Sigmoid colon (tissue), 7 donors: ENCODE data around the gene SERHL2. TPM values are rescaled to one million over a fixed set of nuclear protein-coding genes. Genes with fewer than 3 reads are reported as not detected.

Experiments
- DNase-seq: peaks from one replicate; pipeline ENCODE4 v3.0.0-alpha.2; 2019
- H3K27ac ChIP-seq, 4 donors: fragments of 200-600 bp; sonication (generic); one replicate each; pipeline ENCODE4 v1.5.1; 2016 to 2019; ENCODE audit warnings: mild to moderate bottlenecking in 1 of 4
- H3K27me3 ChIP-seq, 3 donors: fragments of 200-600 bp; sonication (generic); one replicate each; pipeline ENCODE4 v1.5.1; 2019; ENCODE audit warnings: mild to moderate bottlenecking in 1 of 3
- H3K36me3 ChIP-seq, 4 donors: fragments of 200-600 bp; sonication (generic); one replicate each; pipeline ENCODE4 v1.5.1; 2016 to 2019
- H3K4me1 ChIP-seq, 4 donors: fragments of 200-600 bp; sonication (generic); one replicate each; pipeline ENCODE4 v1.5.1; 2017 to 2019
- H3K4me3 ChIP-seq, 4 donors: fragments of 200-600 bp; sonication (generic); one replicate each; pipeline ENCODE4 v1.5.1; 2017 to 2019; ENCODE audit warnings: mild to moderate bottlenecking in 2 of 4, moderate library complexity in 1 of 4
- H3K9me3 ChIP-seq, 4 donors: fragments of 200-600 bp in 3 of 4; sonication (generic) in 3 of 4; one replicate each; pipeline versions ENCODE4 v1.5.1 to v1.6.1; 2013 to 2019
- EP300 ChIP-seq, 4 donors: sonication (generic); formaldehyde crosslinking; IDR thresholded peaks; one replicate each; pipeline ENCODE4 v1.6.1; 2017; ENCODE audit warnings: antibody characterized with exemption in 4 of 4
- POLR2A ChIP-seq, 2 donors: fragments of 450-650 bp; IDR thresholded peaks; one replicate each; pipeline ENCODE4 v1.6.1; 2016; ENCODE audit warnings: antibody characterized with exemption in 2 of 2, mild to moderate bottlenecking in 2 of 2, moderate library complexity in 2 of 2
- POLR2AphosphoS5 ChIP-seq, 4 donors: sonication (generic); formaldehyde crosslinking; IDR thresholded peaks; one replicate each; pipeline ENCODE4 v1.6.1; 2017; ENCODE audit warnings: antibody characterized with exemption in 4 of 4
- WGBS, 2 donors: extraction: QIAGEN DNeasy Blood & Tissue Kit; methylation state at CpG; one replicate each; pipeline ENCODE4 v1.1.7; 2013; 5-methylcytosine and 5-hydroxymethylcytosine counted together
- intact Hi-C: fragments of 100-400 bp; cut with DNase I; formaldehyde crosslinking; loops from one replicate; pipeline ENCODE4 v1.15.1; 2023
- polyA plus RNA-seq, 3 donors: library from polyadenylated mRNA; stranded (reverse); fragments of 200-250 nt; gene quantifications; one replicate each; pipeline ENCODE4 v1.2.3, GENCODE V29; 2013
- total RNA-seq, 4 donors: library from RNA; depleted of rRNA; stranded (reverse); fragments of >200 nt; gene quantifications; one replicate each; pipeline ENCODE4 v1.1.0, GENCODE V29; 2016
- TF ChIP-seq, protein P1 (sequence below), 4 experiments: fragments of 450-650 bp in 3 of 4; fragments of 200-600 bp in 1 of 4; IDR thresholded peaks; one replicate each; pipeline ENCODE4 v1.5.1; 2016 to 2019; ENCODE audit warnings: antibody characterized with exemption in 4 of 4, mild to moderate bottlenecking in 3 of 4, moderate library complexity in 2 of 4
- donor health status: healthy with polysubstance abuse.
- donor health status: Bipolar disorder and iron deficiency.
- donor health status: healthy.

SERHL2 gene
- total and polyA plus RNA-seq, 7 donors = 0.92 to 6.1 (median 2.8) TPM

DNA sequence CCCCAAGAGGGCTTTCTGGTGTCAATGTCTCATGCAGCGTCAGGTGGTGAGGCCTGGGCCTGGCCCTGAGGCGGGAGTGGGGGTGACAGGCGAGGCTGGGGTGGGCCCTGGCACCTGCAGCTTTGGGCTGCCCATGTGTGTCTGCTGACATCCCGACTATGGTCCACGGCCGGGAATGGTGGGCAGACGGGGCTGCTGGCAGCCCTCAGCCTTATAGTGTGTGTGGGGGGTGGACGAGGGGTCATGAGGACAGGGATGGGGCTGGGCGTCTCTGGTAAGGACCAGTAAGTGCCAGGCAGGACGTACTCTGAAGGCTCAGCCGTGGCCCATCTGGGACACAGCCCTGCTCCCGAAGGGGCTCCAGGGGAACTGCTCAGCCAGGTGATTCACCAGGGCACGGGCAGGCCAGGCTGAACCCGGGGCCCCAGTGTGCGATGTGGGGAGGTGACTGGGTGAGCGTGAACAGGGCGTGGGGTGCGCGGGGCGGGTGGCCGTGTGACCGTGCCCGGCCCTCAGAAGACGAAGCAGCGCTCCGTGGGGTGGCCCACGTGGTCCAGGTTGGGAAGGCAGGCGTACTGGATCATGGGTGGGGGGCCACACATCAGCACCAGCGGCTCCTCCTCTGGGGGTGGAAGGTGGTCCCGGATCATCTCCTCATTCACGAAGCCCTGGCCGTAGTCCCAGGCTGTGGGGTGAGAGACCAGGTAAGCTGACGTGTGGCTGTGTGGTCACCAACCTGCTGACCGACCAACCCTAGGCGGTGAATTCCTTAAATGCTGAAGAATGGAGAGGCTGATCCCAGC lies 65.7 kb downstream of the SERHL2 start:
- DNase-seq = no peak
- H3K4me1 ChIP-seq = peaks cover 2 to 58% (median 47%) of the 10 kb centered on the region in 4 donors
- no peaks in the 10 kb centered on the region for H3K9me3 ChIP-seq
- no peak overlapping the region for H3K4me3 ChIP-seq
- WGBS, 2 donors = 92 to 94% methylated on average over 35 of the region's 35 CpGs
- intact Hi-C loops = loop anchor here (2.0 to 5.0 kb wide), 3 partner anchors 25 to 238 kb away; partner anchors contain the start of gene ARFGAP3
- H3K27me3 ChIP-seq = no peaks in the 10 kb centered on the region
- H3K27ac ChIP-seq = peak overlapping the region; percentile 73 to 80 (median 78)
- TF ChIP-seq, protein P1, sequence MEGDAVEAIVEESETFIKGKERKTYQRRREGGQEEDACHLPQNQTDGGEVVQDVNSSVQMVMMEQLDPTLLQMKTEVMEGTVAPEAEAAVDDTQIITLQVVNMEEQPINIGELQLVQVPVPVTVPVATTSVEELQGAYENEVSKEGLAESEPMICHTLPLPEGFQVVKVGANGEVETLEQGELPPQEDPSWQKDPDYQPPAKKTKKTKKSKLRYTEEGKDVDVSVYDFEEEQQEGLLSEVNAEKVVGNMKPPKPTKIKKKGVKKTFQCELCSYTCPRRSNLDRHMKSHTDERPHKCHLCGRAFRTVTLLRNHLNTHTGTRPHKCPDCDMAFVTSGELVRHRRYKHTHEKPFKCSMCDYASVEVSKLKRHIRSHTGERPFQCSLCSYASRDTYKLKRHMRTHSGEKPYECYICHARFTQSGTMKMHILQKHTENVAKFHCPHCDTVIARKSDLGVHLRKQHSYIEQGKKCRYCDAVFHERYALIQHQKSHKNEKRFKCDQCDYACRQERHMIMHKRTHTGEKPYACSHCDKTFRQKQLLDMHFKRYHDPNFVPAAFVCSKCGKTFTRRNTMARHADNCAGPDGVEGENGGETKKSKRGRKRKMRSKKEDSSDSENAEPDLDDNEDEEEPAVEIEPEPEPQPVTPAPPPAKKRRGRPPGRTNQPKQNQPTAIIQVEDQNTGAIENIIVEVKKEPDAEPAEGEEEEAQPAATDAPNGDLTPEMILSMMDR (IDR thresholded peaks at IDR 0.05) = no peak
- no peak for TF ChIP-seq POLR2A (IDR thresholded peaks at IDR 0.05)
- TF ChIP-seq POLR2AphosphoS5 (IDR thresholded peaks at IDR 0.05) = no peak
- TF ChIP-seq EP300 (IDR thresholded peaks at IDR 0.05) = no peak
- peaks cover 0 to 39% (median 20%) of the 10 kb centered on the region in 4 donors for H3K36me3 ChIP-seq

DNA sequence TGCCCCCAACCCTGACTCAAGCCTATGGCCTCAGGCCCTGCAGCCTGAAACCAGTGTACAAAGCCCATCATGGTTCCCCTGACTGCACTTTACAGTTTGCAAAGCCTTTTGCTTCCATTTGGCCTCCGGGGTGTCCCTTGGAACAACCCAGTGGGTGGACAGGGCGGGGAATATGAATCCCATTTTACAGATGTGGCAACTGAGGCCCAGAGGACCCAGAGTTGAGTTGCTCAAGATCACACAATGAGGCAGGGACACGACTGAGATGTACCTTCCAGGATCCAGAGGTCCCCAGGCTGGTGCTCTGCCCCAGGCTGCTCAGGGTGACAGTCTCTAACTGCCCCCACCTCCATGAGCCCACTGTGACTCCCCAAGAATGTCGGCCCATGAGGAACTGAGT lies 66.3 kb downstream of the SERHL2 start:
- H3K27ac ChIP-seq = peak overlapping the region; percentile 73 to 80 (median 78)
- H3K4me1 ChIP-seq = peaks cover 2 to 58% (median 47%) of the 10 kb centered on the region in 4 donors
- H3K36me3 ChIP-seq = peaks cover 0 to 45% (median 24%) of the 10 kb centered on the region in 4 donors
- 77 to 90% methylated on average over 4 of the region's 4 CpGs for WGBS, 2 donors
- intact Hi-C loops = loop anchor here (2.0 to 5.0 kb wide), 2 partner anchors 25 to 237 kb away; partner anchors contain the start of gene ARFGAP3
- TF ChIP-seq POLR2AphosphoS5 (IDR thresholded peaks at IDR 0.05) = no peak
- TF ChIP-seq, protein P1 (IDR thresholded peaks at IDR 0.05) = no peak
- H3K27me3 ChIP-seq = no peaks in the 10 kb centered on the region
- no peaks in the 10 kb centered on the region for H3K9me3 ChIP-seq
- DNase-seq = no peak
- H3K4me3 ChIP-seq = no peak overlapping the region

DNA sequence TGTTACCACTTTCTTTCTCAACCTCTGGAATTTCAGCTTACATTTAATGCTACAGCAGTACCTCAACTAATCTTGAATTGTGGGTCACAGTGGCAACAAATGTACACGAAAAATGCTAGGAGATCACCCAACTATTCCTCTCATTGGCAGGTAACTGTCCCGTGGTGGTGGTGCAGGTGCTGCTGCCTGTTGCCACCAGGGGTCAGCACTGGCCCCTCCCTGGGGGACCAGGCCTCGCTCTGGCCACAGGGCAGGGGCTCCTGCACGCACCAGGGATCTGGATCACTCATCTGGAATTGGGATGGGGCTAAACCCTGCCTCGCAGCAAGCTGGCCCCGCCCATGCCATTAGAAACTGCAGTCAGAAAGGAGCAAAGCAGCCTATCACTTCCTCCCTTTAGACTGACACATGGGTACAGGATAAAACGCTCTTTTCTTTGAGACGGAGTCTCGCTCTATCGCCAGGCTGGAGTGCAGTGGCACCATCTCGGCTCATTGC lies 67.8 kb downstream of the SERHL2 start:
- WGBS, 2 donors = 29 to 52% methylated on average over 11 of the region's 11 CpGs
- Histone ChIP-seq H3K9me3 (no peaks in the 10 kb centered on the region), H3K27ac (peak overlapping the region; percentile 73 to 80 (median 78)), H3K36me3 (peaks cover 7 to 60% (median 32%) of the 10 kb centered on the region in 4 donors), H3K4me1 (peaks cover 0 to 45% (median 34%) of the 10 kb centered on the region in 4 donors), H3K4me3 (no peak overlapping the region), H3K27me3 (no peaks in the 10 kb centered on the region)
- intact Hi-C loops = loop anchor here (2.0 to 5.0 kb wide), 2 partner anchors 23 to 236 kb away; partner anchors contain the start of gene ARFGAP3
- no peak for DNase-seq
- TF ChIP-seq EP300 (IDR thresholded peaks at IDR 0.05) = no peak
- no peak for TF ChIP-seq POLR2AphosphoS5 (IDR thresholded peaks at IDR 0.05)
- TF ChIP-seq, protein P1 (IDR thresholded peaks at IDR 0.05) = peak; percentile 63 to 89 (median 86)

GRCh38 chr22:42622061-42622710 lies 68.4 kb downstream of the SERHL2 start:
- peaks cover 0 to 41% (median 31%) of the 10 kb centered on the region in 4 donors for H3K4me1 ChIP-seq
- intact Hi-C loops = loop anchor here (5.0 kb wide), 1 partner anchor 235 kb away; the partner anchor contains the start of gene ARFGAP3
- WGBS, 2 donors = 87 to 90% methylated on average over 20 of the region's 20 CpGs
- H3K9me3 ChIP-seq = no peaks in the 10 kb centered on the region
- peaks cover 13 to 66% (median 37%) of the 10 kb centered on the region in 4 donors for H3K36me3 ChIP-seq
- TF ChIP-seq EP300 (IDR thresholded peaks at IDR 0.05) (no peak), POLR2A (IDR thresholded peaks at IDR 0.05) (no peak), POLR2AphosphoS5 (IDR thresholded peaks at IDR 0.05) (no peak)
- TF ChIP-seq, protein P1 (IDR thresholded peaks at IDR 0.05) = no peak
- H3K27ac ChIP-seq = peak overlapping the region; percentile 73 to 80 (median 78)
- no peak for DNase-seq
- H3K27me3 ChIP-seq = no peaks in the 10 kb centered on the region
- no peak overlapping the region for H3K4me3 ChIP-seq
